Pericardium fibroblast (primary cell): Measurements from ENCODE around the gene CRYAB. TPM values are rescaled to one million over a fixed set of nuclear protein-coding genes. Genes with fewer than 3 reads are reported as not detected.

Experiments used
- total RNA-seq: library from RNA; depleted of rRNA; stranded (reverse); fragments of >200 nt; gene quantifications from 2 replicates; pipeline ENCODE4 v1.2.3, GENCODE V29; 2015

The CRYAB gene, protein sequence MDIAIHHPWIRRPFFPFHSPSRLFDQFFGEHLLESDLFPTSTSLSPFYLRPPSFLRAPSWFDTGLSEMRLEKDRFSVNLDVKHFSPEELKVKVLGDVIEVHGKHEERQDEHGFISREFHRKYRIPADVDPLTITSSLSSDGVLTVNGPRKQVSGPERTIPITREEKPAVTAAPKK
- 44.4 and 88.3 TPM in 2 replicates for total RNA-seq

GRCh38 chr11:111911563-111912401, at the start of gene CRYAB:
Gene CRYAB (minus strand): TSS chr11:111911770. CDS start chr11:111911724, 46 bp downstream.

DNA sequence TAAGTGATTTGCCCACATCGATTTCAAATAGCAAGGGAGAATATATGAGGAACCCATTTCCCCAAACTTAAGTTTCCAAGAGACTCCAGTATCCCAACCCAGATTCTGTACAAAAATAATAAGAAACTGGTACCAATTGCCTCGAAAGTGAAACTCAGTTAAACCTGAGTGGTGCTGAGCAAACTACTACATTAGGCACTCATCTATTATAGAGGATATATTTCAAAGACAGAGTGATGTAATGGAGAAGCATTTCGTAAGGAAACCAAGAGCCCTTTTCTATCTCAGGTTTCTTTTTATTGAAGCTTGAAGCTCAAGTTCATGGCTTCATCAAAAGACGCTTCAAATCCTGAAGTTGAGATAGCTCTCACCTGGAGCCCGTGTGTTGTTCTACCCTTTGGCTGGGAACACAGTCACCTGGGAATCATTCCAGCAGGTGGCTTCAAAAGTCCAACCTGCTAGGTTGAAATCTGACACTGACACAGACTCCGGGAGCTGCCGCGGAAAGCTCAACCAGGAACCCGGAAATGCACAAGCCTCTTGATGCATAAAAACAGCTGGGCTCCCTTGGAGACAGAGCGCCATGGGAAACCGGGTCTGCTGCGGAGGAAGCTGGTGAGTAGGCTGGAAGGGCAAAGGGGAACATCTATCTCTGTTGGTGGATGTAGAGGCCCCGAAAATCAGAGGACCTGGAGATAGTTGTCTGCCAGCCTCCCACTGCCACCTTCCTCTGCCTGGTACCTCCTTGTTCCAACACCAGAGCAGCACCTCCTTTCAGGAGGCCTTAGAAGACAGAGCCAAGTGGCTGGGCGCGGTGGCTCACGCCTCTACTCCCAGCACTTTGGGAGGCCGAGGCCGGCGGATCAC, 7.1 kb upstream of the CRYAB start, which contains the start of gene C11orf52:
TSS of gene C11orf52 (plus strand) at position 524 of the 867 bp plus-strand sequence. CDS start at position 584, 60 bp downstream.

DNA sequence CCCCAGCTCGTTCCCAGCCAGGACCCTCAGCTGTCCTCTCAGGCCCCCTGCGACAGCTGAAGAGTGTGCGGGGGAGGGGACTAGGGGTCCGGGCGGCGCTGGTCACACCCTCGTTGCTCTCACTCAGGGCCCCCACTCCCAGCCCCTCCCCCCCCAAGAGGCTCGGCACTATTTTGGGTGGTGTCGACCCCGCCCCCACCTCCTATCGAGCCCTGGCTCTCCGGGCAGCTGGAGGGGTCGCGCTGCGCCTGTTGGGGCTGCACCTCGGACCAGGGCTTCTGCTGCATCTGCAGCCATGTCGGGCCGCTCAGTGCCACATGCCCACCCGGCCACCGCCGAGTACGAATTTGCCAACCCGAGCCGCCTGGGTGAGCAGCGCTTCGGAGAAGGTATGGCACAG, 965 bp upstream of the CRYAB start, which contains the start of gene HSPB2:
TSS of gene HSPB2 (plus strand) at position 200 of the 400 bp plus-strand sequence. CDS start at position 296, 96 bp downstream.

DNA sequence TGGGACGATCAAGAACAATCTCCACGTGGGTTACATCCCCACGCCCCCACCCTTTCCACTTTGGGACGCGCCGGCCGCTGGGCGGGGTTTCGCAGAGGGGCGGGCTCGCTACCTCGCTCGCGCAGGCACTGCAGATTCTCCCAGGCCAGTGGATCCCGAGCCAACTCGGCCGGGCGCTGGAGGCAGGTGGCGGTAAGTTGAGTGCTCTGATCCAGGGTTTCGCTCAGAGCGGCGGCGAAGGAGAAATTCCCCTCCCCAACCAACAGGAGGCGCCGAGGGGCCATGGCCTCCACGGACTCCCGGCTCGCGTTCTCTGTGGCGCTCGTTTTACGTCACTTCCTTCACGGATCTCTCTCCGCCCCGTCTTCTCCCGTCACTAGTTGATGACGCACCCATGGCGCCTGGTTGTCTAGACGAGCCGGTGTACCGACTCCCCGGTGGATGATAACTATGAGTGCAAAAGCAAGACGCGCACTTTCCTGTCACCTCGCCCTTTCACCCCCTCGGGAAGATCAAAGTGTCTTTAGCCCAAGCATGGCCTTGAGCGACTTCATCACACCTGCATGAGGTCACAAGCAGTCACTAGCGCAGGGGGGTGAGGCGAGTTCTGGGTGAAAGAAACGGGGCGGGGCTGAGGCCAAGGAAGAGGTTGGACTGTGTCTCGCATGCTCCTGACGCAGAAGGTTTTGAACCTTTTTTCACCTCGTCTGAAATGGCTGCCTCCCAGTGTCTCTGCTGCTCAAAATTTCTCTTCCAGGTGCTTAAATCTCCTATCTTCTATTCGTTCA, 32.5 kb downstream of the CRYAB start, which contains the start of the genes CFAP68 and FDXACB1:
TSS of gene CFAP68 (plus strand) at position 693 of the 788 bp plus-strand sequence. CDS start at position 713, 20 bp downstream.
TSS of gene FDXACB1 (minus strand) at position 317 of the 788 bp plus-strand sequence. CDS start at position 284, 33 bp downstream.

GRCh38 chr11:111870886-111871692, 40.5 kb downstream of the CRYAB start, which contains the start of gene ALG9:
Gene ALG9 (minus strand): TSS chr11:111871581. CDS start chr11:111871482, 99 bp downstream.

Other genes with a start within 250 kb of the CRYAB start
- gene PPP2R1B, start 145.4 kb downstream of the CRYAB start, total RNA-seq, result 9.7 and 10.2 TPM in 2 replicates
- 21.2 and 29.3 TPM in 2 replicates for gene ALG9, start 40.2 kb downstream of the CRYAB start, total RNA-seq
- gene FDXACB1, start 32.6 kb downstream of the CRYAB start, total RNA-seq, result 0.85 and 1.6 TPM in 2 replicates
- gene CFAP68, start 32.2 kb downstream of the CRYAB start, total RNA-seq, result 26.3 and 26.5 TPM in 2 replicates
- 0.23 and 1.2 TPM in 2 replicates for gene HSPB2, start 964 bp upstream of the CRYAB start, total RNA-seq
- gene C11orf52, start 7.1 kb upstream of the CRYAB start, total RNA-seq, result 2.0 TPM in 1 of 2 replicates, not detected in the other
- gene DIXDC1, start 25.6 kb upstream of the CRYAB start, total RNA-seq, result 8.9 and 14.1 TPM in 2 replicates
- gene DLAT, start 113.6 kb upstream of the CRYAB start, total RNA-seq, result 15.1 and 23.5 TPM in 2 replicates
- gene PIH1D2, start 162.2 kb upstream of the CRYAB start, total RNA-seq, result 2.0 TPM in 1 of 2 replicates, not detected in the other
- 11.1 and 59.2 TPM in 2 replicates for gene NKAPD1, start 162.5 kb upstream of the CRYAB start, total RNA-seq
- 53.7 and 57.0 TPM in 2 replicates for gene TIMM8B, start 175.0 kb upstream of the CRYAB start, total RNA-seq
- gene SDHD, start 175.1 kb upstream of the CRYAB start, total RNA-seq, result 77.8 and 92.3 TPM in 2 replicates